Measurements from ENCODE around the gene CHPT1. TPM values are rescaled to one million over a fixed set of nuclear protein-coding genes. Genes with fewer than 3 reads are reported as not detected.

Gene CHPT1
- total and polyA plus RNA-seq, 9 of the 15 experiments (the other 6 are each of a cell fraction or from before 2014, with no cell fraction given), result 15.3 to 210 (median 91.9) TPM

DNA sequence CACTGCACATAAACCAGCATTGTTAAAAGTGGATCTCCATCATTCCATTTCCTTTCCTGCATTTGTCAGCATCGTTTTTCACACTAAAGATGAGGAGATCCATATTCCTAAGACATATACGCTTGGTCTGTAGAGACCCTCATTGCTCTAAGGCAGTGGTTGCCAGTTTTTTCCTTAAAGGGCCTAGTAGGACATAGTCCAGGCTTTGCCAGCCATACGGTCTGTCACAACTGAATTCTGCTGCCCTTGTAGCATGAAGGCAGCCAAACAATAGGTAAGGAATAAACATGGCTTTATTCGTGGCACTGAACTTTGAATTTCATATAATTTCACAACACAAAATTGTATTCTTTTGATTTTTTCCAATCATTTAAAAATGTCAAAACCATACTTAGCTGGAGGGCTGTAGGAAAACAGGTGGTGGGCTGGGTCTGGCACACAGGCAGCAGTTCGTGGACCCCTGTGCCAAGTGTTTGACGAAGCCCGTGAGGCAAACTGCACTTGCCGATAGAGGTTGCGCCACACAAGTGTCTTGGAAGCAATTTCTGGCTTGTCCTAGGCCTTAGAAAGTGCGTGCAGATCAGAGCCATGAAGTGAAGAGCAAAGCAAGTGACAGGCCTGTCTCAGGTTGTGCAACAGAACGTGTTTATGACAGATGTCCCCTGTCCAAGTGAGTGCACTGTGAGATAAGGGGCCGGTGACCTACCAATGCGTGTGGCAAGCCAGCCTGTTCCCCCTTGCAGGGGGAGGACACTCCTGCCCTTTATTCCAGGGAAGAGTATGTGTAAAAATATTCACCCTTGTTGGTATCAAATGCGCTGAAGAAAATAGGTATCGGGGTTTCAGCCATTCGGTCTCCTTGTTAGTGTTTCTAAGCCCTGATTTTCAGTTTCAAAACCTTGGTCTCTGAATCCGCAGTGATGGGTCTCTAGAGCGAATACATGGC, 916 bp upstream of the CHPT1 start (continued):
- TF ChIP-seq, protein P1, sequence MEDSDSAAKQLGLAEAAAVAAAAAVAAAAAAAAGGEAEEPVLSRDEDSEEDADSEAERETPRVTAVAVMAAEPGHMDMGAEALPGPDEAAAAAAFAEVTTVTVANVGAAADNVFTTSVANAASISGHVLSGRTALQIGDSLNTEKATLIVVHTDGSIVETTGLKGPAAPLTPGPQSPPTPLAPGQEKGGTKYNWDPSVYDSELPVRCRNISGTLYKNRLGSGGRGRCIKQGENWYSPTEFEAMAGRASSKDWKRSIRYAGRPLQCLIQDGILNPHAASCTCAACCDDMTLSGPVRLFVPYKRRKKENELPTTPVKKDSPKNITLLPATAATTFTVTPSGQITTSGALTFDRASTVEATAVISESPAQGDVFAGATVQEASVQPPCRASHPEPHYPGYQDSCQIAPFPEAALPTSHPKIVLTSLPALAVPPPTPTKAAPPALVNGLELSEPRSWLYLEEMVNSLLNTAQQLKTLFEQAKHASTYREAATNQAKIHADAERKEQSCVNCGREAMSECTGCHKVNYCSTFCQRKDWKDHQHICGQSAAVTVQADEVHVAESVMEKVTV (CRISPR knock-in tag; IDR thresholded peaks at IDR 0.05), result no peak
- TF ChIP-seq, protein P2, sequence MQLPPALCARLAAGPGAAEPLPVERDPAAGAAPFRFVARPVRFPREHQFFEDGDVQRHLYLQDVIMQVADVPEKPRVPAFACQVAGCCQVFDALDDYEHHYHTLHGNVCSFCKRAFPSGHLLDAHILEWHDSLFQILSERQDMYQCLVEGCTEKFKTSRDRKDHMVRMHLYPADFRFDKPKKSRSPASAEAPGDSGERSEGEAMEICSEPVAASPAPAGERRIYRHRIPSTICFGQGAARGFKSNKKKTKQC (CRISPR knock-in tag; IDR thresholded peaks at IDR 0.05), result no peak
- TF ChIP-seq MED1 (CRISPR knock-in tag; IDR thresholded peaks at IDR 0.05; ENCODE audit: borderline replicate concordance) (no peak), ELF4 (CRISPR knock-in tag; IDR thresholded peaks at IDR 0.05) (0 out of 2 replicates have a peak, but pooled peaks have one; percentile 30), TAF15 (IDR thresholded peaks at IDR 0.05; ENCODE audit: low read depth, low read length) (no peak), ZNF584 (CRISPR knock-in tag; IDR thresholded peaks at IDR 0.05; ENCODE audit: low read depth) (no peak), RNF2 (IDR thresholded peaks at IDR 0.05) (peak; percentile 82), CREBBP (IDR thresholded peaks at IDR 0.05; ENCODE audit: low read depth, low read length) (no peak), ZNF668 (CRISPR knock-in tag; IDR thresholded peaks at IDR 0.05) (no peak), NCOA2 (IDR thresholded peaks at IDR 0.05; ENCODE audit: partially characterized antibody in 2 of 2) (no peak), IFI16 (CRISPR knock-in tag; IDR thresholded peaks at IDR 0.05) (no peak), FOSL1 (tag; conservative IDR thresholded peaks at IDR 0.05) (peak; percentile 66), SMARCB1 (IDR thresholded peaks at IDR 0.05; ENCODE audit: insufficient read length, low read depth) (peak; percentile 58)
- TF ChIP-seq, protein P3, sequence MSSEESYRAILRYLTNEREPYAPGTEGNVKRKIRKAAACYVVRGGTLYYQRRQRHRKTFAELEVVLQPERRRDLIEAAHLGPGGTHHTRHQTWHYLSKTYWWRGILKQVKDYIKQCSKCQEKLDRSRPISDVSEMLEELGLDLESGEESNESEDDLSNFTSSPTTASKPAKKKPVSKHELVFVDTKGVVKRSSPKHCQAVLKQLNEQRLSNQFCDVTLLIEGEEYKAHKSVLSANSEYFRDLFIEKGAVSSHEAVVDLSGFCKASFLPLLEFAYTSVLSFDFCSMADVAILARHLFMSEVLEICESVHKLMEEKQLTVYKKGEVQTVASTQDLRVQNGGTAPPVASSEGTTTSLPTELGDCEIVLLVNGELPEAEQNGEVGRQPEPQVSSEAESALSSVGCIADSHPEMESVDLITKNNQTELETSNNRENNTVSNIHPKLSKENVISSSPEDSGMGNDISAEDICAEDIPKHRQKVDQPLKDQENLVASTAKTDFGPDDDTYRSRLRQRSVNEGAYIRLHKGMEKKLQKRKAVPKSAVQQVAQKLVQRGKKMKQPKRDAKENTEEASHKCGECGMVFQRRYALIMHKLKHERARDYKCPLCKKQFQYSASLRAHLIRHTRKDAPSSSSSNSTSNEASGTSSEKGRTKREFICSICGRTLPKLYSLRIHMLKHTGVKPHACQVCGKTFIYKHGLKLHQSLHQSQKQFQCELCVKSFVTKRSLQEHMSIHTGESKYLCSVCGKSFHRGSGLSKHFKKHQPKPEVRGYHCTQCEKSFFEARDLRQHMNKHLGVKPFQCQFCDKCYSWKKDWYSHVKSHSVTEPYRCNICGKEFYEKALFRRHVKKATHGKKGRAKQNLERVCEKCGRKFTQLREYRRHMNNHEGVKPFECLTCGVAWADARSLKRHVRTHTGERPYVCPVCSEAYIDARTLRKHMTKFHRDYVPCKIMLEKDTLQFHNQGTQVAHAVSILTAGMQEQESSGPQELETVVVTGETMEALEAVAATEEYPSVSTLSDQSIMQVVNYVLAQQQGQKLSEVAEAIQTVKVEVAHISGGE (CRISPR knock-in tag; IDR thresholded peaks at IDR 0.05), result peak in 1 of 3 experiments; percentile 49; a peak in 2 of 6 replicates
- TF ChIP-seq, protein P4, sequence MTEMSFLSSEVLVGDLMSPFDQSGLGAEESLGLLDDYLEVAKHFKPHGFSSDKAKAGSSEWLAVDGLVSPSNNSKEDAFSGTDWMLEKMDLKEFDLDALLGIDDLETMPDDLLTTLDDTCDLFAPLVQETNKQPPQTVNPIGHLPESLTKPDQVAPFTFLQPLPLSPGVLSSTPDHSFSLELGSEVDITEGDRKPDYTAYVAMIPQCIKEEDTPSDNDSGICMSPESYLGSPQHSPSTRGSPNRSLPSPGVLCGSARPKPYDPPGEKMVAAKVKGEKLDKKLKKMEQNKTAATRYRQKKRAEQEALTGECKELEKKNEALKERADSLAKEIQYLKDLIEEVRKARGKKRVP (CRISPR knock-in tag; IDR thresholded peaks at IDR 0.05), result peak; percentile 43; the same call in 1 of the 2 replicates
- TF ChIP-seq, protein P5, sequence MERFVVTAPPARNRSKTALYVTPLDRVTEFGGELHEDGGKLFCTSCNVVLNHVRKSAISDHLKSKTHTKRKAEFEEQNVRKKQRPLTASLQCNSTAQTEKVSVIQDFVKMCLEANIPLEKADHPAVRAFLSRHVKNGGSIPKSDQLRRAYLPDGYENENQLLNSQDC (CRISPR knock-in tag; IDR thresholded peaks at IDR 0.05), result no peak
- TF ChIP-seq, protein P6, sequence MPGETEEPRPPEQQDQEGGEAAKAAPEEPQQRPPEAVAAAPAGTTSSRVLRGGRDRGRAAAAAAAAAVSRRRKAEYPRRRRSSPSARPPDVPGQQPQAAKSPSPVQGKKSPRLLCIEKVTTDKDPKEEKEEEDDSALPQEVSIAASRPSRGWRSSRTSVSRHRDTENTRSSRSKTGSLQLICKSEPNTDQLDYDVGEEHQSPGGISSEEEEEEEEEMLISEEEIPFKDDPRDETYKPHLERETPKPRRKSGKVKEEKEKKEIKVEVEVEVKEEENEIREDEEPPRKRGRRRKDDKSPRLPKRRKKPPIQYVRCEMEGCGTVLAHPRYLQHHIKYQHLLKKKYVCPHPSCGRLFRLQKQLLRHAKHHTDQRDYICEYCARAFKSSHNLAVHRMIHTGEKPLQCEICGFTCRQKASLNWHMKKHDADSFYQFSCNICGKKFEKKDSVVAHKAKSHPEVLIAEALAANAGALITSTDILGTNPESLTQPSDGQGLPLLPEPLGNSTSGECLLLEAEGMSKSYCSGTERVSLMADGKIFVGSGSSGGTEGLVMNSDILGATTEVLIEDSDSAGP (CRISPR knock-in tag; IDR thresholded peaks at IDR 0.05), result no peak

All from K562 (cell line).